K562 (cell line): ENCODE results near the gene VPS4B. TPM values are rescaled to one million over a fixed set of nuclear protein-coding genes. Genes with fewer than 3 reads are reported as not detected.

Experiments
- polyA plus RNA-seq, 8 experiments: library from polyadenylated mRNA; depleted of rRNA in 4 of 8; stranded (reverse) in 5 of 8; unstranded in 3 of 8; fragments of >200 nt; fragmentation: Nextera tagmentation in 2 of 8; fragmentation: Illumina TruSeq in 1 of 8; extraction: Ambion mirVana in 2 of 8; extraction: Trizol in 1 of 8; gene quantifications; 2 replicates each; pipeline versions ENCODE4 v1.2.1 to v1.2.3, GENCODE V29; 2011 to 2014; ENCODE audit warnings: inconsistent platforms in 1 of 8, missing spikeins in 1 of 8
- total RNA-seq, 7 experiments: library from RNA; depleted of rRNA in 6 of 7; stranded (reverse); fragments of >200 nt in 6 of 7; fragmentation: Illumina TruSeq in 2 of 7; extraction: Trizol in 2 of 7; gene quantifications; 2 replicates each; pipeline versions ENCODE4 v1.2.1 to v1.2.3, GENCODE V29; 2011 to 2021; ENCODE audit warnings: low replicate concordance in 1 of 7

Gene VPS4B
- total and polyA plus RNA-seq, 9 of the 15 experiments (the other 6 are each of a cell fraction or from before 2014, with no cell fraction given): 7.3 to 16.4 (median 10.4) TPM

Other genes starting within 250 kb of the VPS4B start
- 0.50 and 0.65 TPM in 2 replicates for gene BCL2, start 102.7 kb downstream of the VPS4B start, total RNA-seq (2014; rRNA removed)
- 0.80 and 0.91 TPM in 2 replicates for gene BCL2, start 102.7 kb downstream of the VPS4B start, total RNA-seq (2014; rRNA removed; fragmentation: Illumina TruSeq; extraction: Trizol)
- gene BCL2, start 102.7 kb downstream of the VPS4B start, total RNA-seq (2015; rRNA removed; fragmentation: Illumina TruSeq; extraction: Trizol): 0.76 and 0.98 TPM in 2 replicates
- gene BCL2, start 102.7 kb downstream of the VPS4B start, total RNA-seq (2021): 1.1 and 1.2 TPM in 2 replicates
- gene BCL2, start 102.7 kb downstream of the VPS4B start, polyA plus RNA-seq (2011; rRNA removed): 0.43 and 0.78 TPM in 2 replicates
- 0.65 and 0.72 TPM in 2 replicates for gene BCL2, start 102.7 kb downstream of the VPS4B start, polyA plus RNA-seq (2014; fragmentation: Illumina TruSeq; extraction: Trizol)
- gene BCL2, start 102.7 kb downstream of the VPS4B start, polyA plus RNA-seq (2014; fragmentation: Nextera tagmentation; extraction: Ambion mirVana): under 1 TPM; 0.10 to 0.18 TPM
- 0.23 and 0.62 TPM in 2 replicates for gene BCL2, start 102.7 kb downstream of the VPS4B start, polyA plus RNA-seq (2014; rRNA removed)
- gene KDSR, start 55.3 kb downstream of the VPS4B start, total RNA-seq (2014; rRNA removed): 11.3 and 12.4 TPM in 2 replicates
- gene KDSR, start 55.3 kb downstream of the VPS4B start, total RNA-seq (2014; rRNA removed; fragmentation: Illumina TruSeq; extraction: Trizol): 12.6 and 13.5 TPM in 2 replicates
- 7.3 and 8.3 TPM in 2 replicates for gene KDSR, start 55.3 kb downstream of the VPS4B start, total RNA-seq (2015; rRNA removed; fragmentation: Illumina TruSeq; extraction: Trizol)
- gene KDSR, start 55.3 kb downstream of the VPS4B start, total RNA-seq (2021): 19.8 and 24.7 TPM in 2 replicates
- gene KDSR, start 55.3 kb downstream of the VPS4B start, polyA plus RNA-seq (2011; rRNA removed): 10.9 and 17.7 TPM in 2 replicates
- gene KDSR, start 55.3 kb downstream of the VPS4B start, polyA plus RNA-seq (2014; fragmentation: Illumina TruSeq; extraction: Trizol): 15.5 and 15.8 TPM in 2 replicates
- gene KDSR, start 55.3 kb downstream of the VPS4B start, polyA plus RNA-seq (2014; fragmentation: Nextera tagmentation; extraction: Ambion mirVana): 1 to 10 TPM; 4.0 to 5.3 TPM
- 10.8 TPM in 2 replicates for gene KDSR, start 55.3 kb downstream of the VPS4B start, polyA plus RNA-seq (2014; rRNA removed)
- 0.05 and 0.08 TPM in 2 replicates for gene SERPINB5, start 54.5 kb upstream of the VPS4B start, total RNA-seq (2014; rRNA removed)
- gene SERPINB5, start 54.5 kb upstream of the VPS4B start, total RNA-seq (2014; rRNA removed; fragmentation: Illumina TruSeq; extraction: Trizol): 0.44 and 0.67 TPM in 2 replicates
- 0.30 and 0.33 TPM in 2 replicates for gene SERPINB5, start 54.5 kb upstream of the VPS4B start, total RNA-seq (2015; rRNA removed; fragmentation: Illumina TruSeq; extraction: Trizol)
- 0.47 and 1.4 TPM in 2 replicates for gene SERPINB5, start 54.5 kb upstream of the VPS4B start, total RNA-seq (2021)
- gene SERPINB5, start 54.5 kb upstream of the VPS4B start, polyA plus RNA-seq (2011; rRNA removed): 0.03 TPM in 1 of 2 replicates, not detected in the other
- gene SERPINB5, start 54.5 kb upstream of the VPS4B start, polyA plus RNA-seq (2014; fragmentation: Illumina TruSeq; extraction: Trizol): 0.54 and 0.72 TPM in 2 replicates
- 1 to 10 TPM in 1 of 2 experiments, under 1 TPM in 1; 0.83 to 1.0 TPM for gene SERPINB5, start 54.5 kb upstream of the VPS4B start, polyA plus RNA-seq (2014; fragmentation: Nextera tagmentation; extraction: Ambion mirVana)
- gene SERPINB5, start 54.5 kb upstream of the VPS4B start, polyA plus RNA-seq (2014; rRNA removed): 0.20 and 0.24 TPM in 2 replicates
- not detected in 2 replicates for gene SERPINB12, start 119.9 kb upstream of the VPS4B start, total RNA-seq (2014; rRNA removed)
- not detected in 2 replicates for gene SERPINB12, start 119.9 kb upstream of the VPS4B start, total RNA-seq (2014; rRNA removed; fragmentation: Illumina TruSeq; extraction: Trizol)
- not detected in 2 replicates for gene SERPINB12, start 119.9 kb upstream of the VPS4B start, total RNA-seq (2015; rRNA removed; fragmentation: Illumina TruSeq; extraction: Trizol)
- gene SERPINB12, start 119.9 kb upstream of the VPS4B start, total RNA-seq (2021): not detected in 2 replicates
- gene SERPINB12, start 119.9 kb upstream of the VPS4B start, polyA plus RNA-seq (2011; rRNA removed): not detected in 2 replicates
- gene SERPINB12, start 119.9 kb upstream of the VPS4B start, polyA plus RNA-seq (2014; fragmentation: Illumina TruSeq; extraction: Trizol): not detected in 2 replicates
- gene SERPINB12, start 119.9 kb upstream of the VPS4B start, polyA plus RNA-seq (2014; fragmentation: Nextera tagmentation; extraction: Ambion mirVana): not detected
- gene SERPINB12, start 119.9 kb upstream of the VPS4B start, polyA plus RNA-seq (2014; rRNA removed): not detected in 2 replicates
- gene SERPINB13, start 164.9 kb upstream of the VPS4B start, total RNA-seq (2014; rRNA removed): not detected in 2 replicates
- gene SERPINB13, start 164.9 kb upstream of the VPS4B start, total RNA-seq (2014; rRNA removed; fragmentation: Illumina TruSeq; extraction: Trizol): not detected in 2 replicates
- gene SERPINB13, start 164.9 kb upstream of the VPS4B start, total RNA-seq (2015; rRNA removed; fragmentation: Illumina TruSeq; extraction: Trizol): not detected in 2 replicates
- not detected in 2 replicates for gene SERPINB13, start 164.9 kb upstream of the VPS4B start, total RNA-seq (2021)
- gene SERPINB13, start 164.9 kb upstream of the VPS4B start, polyA plus RNA-seq (2011; rRNA removed): not detected in 2 replicates
- gene SERPINB13, start 164.9 kb upstream of the VPS4B start, polyA plus RNA-seq (2014; fragmentation: Illumina TruSeq; extraction: Trizol): not detected in 2 replicates
- gene SERPINB13, start 164.9 kb upstream of the VPS4B start, polyA plus RNA-seq (2014; fragmentation: Nextera tagmentation; extraction: Ambion mirVana): not detected
- gene SERPINB13, start 164.9 kb upstream of the VPS4B start, polyA plus RNA-seq (2014; rRNA removed): not detected in 2 replicates
- not detected in 2 replicates for gene SERPINB4, start 221.8 kb upstream of the VPS4B start, total RNA-seq (2014; rRNA removed)
- not detected in 2 replicates for gene SERPINB4, start 221.8 kb upstream of the VPS4B start, total RNA-seq (2014; rRNA removed; fragmentation: Illumina TruSeq; extraction: Trizol)
- gene SERPINB4, start 221.8 kb upstream of the VPS4B start, total RNA-seq (2015; rRNA removed; fragmentation: Illumina TruSeq; extraction: Trizol): not detected in 2 replicates
- gene SERPINB4, start 221.8 kb upstream of the VPS4B start, total RNA-seq (2021): not detected in 2 replicates
- not detected in 2 replicates for gene SERPINB4, start 221.8 kb upstream of the VPS4B start, polyA plus RNA-seq (2011; rRNA removed)
- not detected in 2 replicates for gene SERPINB4, start 221.8 kb upstream of the VPS4B start, polyA plus RNA-seq (2014; fragmentation: Illumina TruSeq; extraction: Trizol)
- not detected for gene SERPINB4, start 221.8 kb upstream of the VPS4B start, polyA plus RNA-seq (2014; fragmentation: Nextera tagmentation; extraction: Ambion mirVana)
- not detected in 2 replicates for gene SERPINB4, start 221.8 kb upstream of the VPS4B start, polyA plus RNA-seq (2014; rRNA removed)
- not detected in 2 replicates for gene SERPINB3, start 239.4 kb upstream of the VPS4B start, total RNA-seq (2014; rRNA removed)
- gene SERPINB3, start 239.4 kb upstream of the VPS4B start, total RNA-seq (2014; rRNA removed; fragmentation: Illumina TruSeq; extraction: Trizol): not detected in 2 replicates
- gene SERPINB3, start 239.4 kb upstream of the VPS4B start, total RNA-seq (2015; rRNA removed; fragmentation: Illumina TruSeq; extraction: Trizol): not detected in 2 replicates
- gene SERPINB3, start 239.4 kb upstream of the VPS4B start, total RNA-seq (2021): not detected in 2 replicates
- gene SERPINB3, start 239.4 kb upstream of the VPS4B start, polyA plus RNA-seq (2011; rRNA removed): not detected in 2 replicates
- gene SERPINB3, start 239.4 kb upstream of the VPS4B start, polyA plus RNA-seq (2014; fragmentation: Illumina TruSeq; extraction: Trizol): not detected in 2 replicates
- not detected for gene SERPINB3, start 239.4 kb upstream of the VPS4B start, polyA plus RNA-seq (2014; fragmentation: Nextera tagmentation; extraction: Ambion mirVana)
- not detected in 2 replicates for gene SERPINB3, start 239.4 kb upstream of the VPS4B start, polyA plus RNA-seq (2014; rRNA removed)